Muscle of leg (tissue), 11 donors: ENCODE measurements around the gene HJURP. TPM values are rescaled to one million over a fixed set of nuclear protein-coding genes. Genes with fewer than 3 reads are reported as not detected.

Source experiments
- DNase-seq: peaks from one replicate; pipeline ENCODE4 v3.0.0; 2013
- H3K27ac ChIP-seq: one replicate; pipeline ENCODE4 v1.5.1; 2013; ENCODE audit warnings: mild to moderate bottlenecking, low read length, control low read depth
- H3K27me3 ChIP-seq: one replicate; pipeline ENCODE4 v1.6.1; 2013; ENCODE audit warnings: low read length; ENCODE audit not compliant: control insufficient read depth, insufficient read depth
- H3K36me3 ChIP-seq: one replicate; pipeline ENCODE4 v1.6.1; 2013; ENCODE audit warnings: low read length; ENCODE audit not compliant: control insufficient read depth, insufficient read depth
- H3K4me1 ChIP-seq: one replicate; pipeline ENCODE4 v1.6.1; 2013; ENCODE audit warnings: low read length; ENCODE audit not compliant: control insufficient read depth, insufficient read depth
- H3K4me3 ChIP-seq: one replicate; pipeline ENCODE4 v1.5.1; 2013; ENCODE audit warnings: low read length, control low read depth
- H3K9me3 ChIP-seq: replicated peaks from 2 replicates; pipeline ENCODE4 v1.6.1; 2013; ENCODE audit warnings: low read depth, low read length; ENCODE audit not compliant: control insufficient read depth
- WGBS: methylation state at CpG from one replicate; pipeline ENCODE4 v1.1.5; 2013; ENCODE audit warnings: missing lambda C conversion rate; ENCODE audit not compliant: insufficient coverage; 5-methylcytosine and 5-hydroxymethylcytosine counted together
- polyA plus RNA-seq, 8 donors: library from polyadenylated mRNA; unstranded; fragments of 120-200 nt; gene quantifications; one replicate each; pipeline versions ENCODE4 v1.2.1 to v1.2.3, GENCODE V29; 2013; ENCODE audit warnings: inconsistent platforms in 1 of 8, low replicate concordance in 1 of 8; ENCODE audit not compliant: insufficient read length in 8 of 8, insufficient read depth in 1 of 8
- total RNA-seq: library from RNA; stranded (reverse); fragments of 120-200 nt; gene quantifications from one replicate; pipeline ENCODE4 v1.2.4, GENCODE V29; 2013

The HJURP gene
- total and polyA plus RNA-seq, 9 donors, result 6.2 to 15.3 (median 12.1) TPM

- no peak for DNase-seq
- WGBS, result 80% methylated on average over 1 of the region's 2 CpGs
- peaks cover 2% of the 10 kb centered on the region for H3K27me3 ChIP-seq
- H3K4me3 ChIP-seq, result no peak overlapping the region
- H3K36me3 ChIP-seq, result no peaks in the 10 kb centered on the region
- H3K27ac ChIP-seq, result no peak overlapping the region
- H3K4me1 ChIP-seq, result no peaks in the 10 kb centered on the region
- no peaks in the 10 kb centered on the region for H3K9me3 ChIP-seq
Observed at GRCh38 chr2:233814056-233814835, 40.1 kb downstream of the HJURP start.

- no peaks in the 10 kb centered on the region for H3K36me3 ChIP-seq
- H3K4me3 ChIP-seq, result no peak overlapping the region
- 83% methylated on average over 1 of the region's 3 CpGs for WGBS
- peaks cover 5% of the 10 kb centered on the region for H3K27me3 ChIP-seq
- no peak for DNase-seq
- H3K27ac ChIP-seq, result no peak overlapping the region
- no peaks in the 10 kb centered on the region for H3K4me1 ChIP-seq
- no peaks in the 10 kb centered on the region for H3K9me3 ChIP-seq
Observed at GRCh38 chr2:233813236-233814055, 40.9 kb downstream of the HJURP start.

DNA sequence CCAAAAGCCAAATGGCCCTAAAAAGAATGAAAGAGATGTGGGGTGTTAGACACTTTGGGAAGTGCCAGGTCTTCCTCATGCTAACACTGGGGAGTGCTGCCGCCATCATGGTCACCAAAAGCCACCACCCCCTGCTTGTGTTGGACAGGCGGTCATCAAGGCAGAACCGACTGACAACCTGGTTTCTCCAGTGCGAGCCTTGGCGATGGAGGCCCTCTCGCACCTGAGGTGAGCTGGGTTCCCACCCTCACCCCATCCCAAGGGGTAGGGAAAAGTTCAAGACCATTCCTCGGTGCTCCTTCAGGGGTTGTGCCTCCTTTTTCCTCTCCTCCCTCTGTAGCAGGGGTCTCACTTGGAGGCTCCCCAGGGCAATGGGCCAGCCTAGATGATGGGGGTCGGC lies 42.6 kb downstream of the HJURP start:
- Histone ChIP-seq H3K4me1 (no peaks in the 10 kb centered on the region), H3K36me3 (no peaks in the 10 kb centered on the region), H3K27ac (no peak overlapping the region), H3K4me3 (no peak overlapping the region), H3K9me3 (no peaks in the 10 kb centered on the region), H3K27me3 (peaks cover 7% of the 10 kb centered on the region)
- WGBS, result 90% methylated on average over 6 of the region's 8 CpGs
- no peak for DNase-seq

- no peak overlapping the region for H3K27ac ChIP-seq
- no peaks in the 10 kb centered on the region for H3K9me3 ChIP-seq
- no peak for DNase-seq
- no peak overlapping the region for H3K4me3 ChIP-seq
- no peaks in the 10 kb centered on the region for H3K4me1 ChIP-seq
- no peaks in the 10 kb centered on the region for H3K36me3 ChIP-seq
- WGBS, result 75% methylated on average over 3 of the region's 4 CpGs
- H3K27me3 ChIP-seq, result peaks cover 7% of the 10 kb centered on the region
Observed at GRCh38 chr2:233811087-233811486, 43.2 kb downstream of the HJURP start.

GRCh38 chr2:233810385-233810784 lies 44.0 kb downstream of the HJURP start:
- H3K9me3 ChIP-seq, result no peaks in the 10 kb centered on the region
- no peak overlapping the region for H3K27ac ChIP-seq
- 77% methylated on average over 5 of the region's 6 CpGs for WGBS
- no peak overlapping the region for H3K4me3 ChIP-seq
- DNase-seq, result no peak
- no peaks in the 10 kb centered on the region for H3K4me1 ChIP-seq
- H3K27me3 ChIP-seq, result peaks cover 7% of the 10 kb centered on the region
- H3K36me3 ChIP-seq, result no peaks in the 10 kb centered on the region

GRCh38 chr2:233807966-233808935 lies 46.1 kb downstream of the HJURP start:
- DNase-seq, result no peak
- Histone ChIP-seq H3K27me3 (peaks cover 11% of the 10 kb centered on the region), H3K4me1 (no peaks in the 10 kb centered on the region), H3K9me3 (no peaks in the 10 kb centered on the region), H3K27ac (no peak overlapping the region), H3K4me3 (no peak overlapping the region), H3K36me3 (no peaks in the 10 kb centered on the region)
- WGBS, result 100% methylated on average over 3 of the region's 10 CpGs

DNA sequence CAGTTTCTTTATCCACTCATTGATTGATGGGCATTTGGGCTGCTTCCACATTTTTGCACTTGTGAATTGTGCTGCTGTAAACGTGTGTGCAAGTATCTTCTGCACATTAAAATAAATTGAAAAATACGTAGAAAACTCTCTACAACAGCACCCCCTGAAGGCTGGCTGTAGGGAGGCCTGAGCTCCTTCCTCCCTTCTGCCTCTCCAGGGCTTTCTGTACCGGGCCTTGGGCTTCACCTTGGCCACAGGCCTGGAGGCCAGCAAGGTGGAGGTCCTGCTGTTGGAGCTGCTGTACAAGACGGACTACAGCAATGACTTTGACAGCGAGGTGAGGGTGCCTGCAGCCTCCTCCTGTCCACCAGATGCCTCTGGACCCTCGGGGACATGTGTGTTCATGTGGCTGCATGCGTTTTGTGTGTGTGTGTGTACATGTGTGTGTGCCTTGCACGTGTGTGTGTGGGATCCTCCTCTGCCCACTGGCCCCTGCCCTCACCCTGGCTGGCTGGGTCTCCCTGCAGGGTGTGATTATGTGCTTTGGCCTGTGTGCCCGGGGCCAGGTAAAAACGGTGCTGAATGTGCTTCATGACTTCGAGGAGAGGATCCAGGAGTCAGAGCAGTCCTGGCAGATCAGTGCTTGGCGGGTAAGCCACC lies 47.0 kb downstream of the HJURP start:
- DNase-seq, result no peak
- Histone ChIP-seq H3K4me1 (no peaks in the 10 kb centered on the region), H3K9me3 (no peaks in the 10 kb centered on the region), H3K36me3 (no peaks in the 10 kb centered on the region), H3K4me3 (no peak overlapping the region), H3K27me3 (peaks cover 11% of the 10 kb centered on the region), H3K27ac (no peak overlapping the region)
- 76% methylated on average over 6 of the region's 12 CpGs for WGBS

DNA sequence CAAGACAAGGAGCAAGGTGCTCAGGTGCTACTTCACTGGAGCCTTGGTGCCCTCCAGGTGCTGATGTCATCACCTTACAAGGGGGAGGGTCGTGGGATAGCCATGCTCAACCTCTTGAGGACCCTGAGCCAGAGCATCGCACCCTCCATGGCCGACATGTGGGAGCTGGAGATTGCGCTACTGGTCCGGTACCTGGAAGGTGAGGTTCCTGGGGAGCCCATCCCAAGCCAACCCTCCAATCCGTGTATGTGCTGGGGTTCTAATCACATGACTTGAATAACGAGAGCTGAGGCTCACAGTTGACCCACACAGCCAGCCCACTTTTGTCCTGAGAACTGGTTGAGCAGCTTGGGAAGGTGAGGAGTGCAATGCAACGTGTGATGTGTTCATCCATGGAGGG lies 50.3 kb downstream of the HJURP start:
- WGBS, result 75% methylated on average over 7 of the region's 8 CpGs
- Histone ChIP-seq H3K27ac (no peak overlapping the region), H3K9me3 (no peaks in the 10 kb centered on the region), H3K4me3 (no peak overlapping the region), H3K36me3 (no peaks in the 10 kb centered on the region), H3K4me1 (no peaks in the 10 kb centered on the region), H3K27me3 (peaks cover 11% of the 10 kb centered on the region)
- no peak for DNase-seq

GRCh38 chr2:233803292-233803911 lies 50.9 kb downstream of the HJURP start:
- WGBS, result no CpG with 5 or more reads among the region's 2 CpGs
- Histone ChIP-seq H3K4me3 (no peak overlapping the region), H3K9me3 (no peaks in the 10 kb centered on the region), H3K36me3 (no peaks in the 10 kb centered on the region), H3K27ac (no peak overlapping the region), H3K27me3 (peaks cover 8% of the 10 kb centered on the region), H3K4me1 (no peaks in the 10 kb centered on the region)
- DNase-seq, result no peak
